Astrocyte (in vitro differentiated cells and primary cell): Measurements from ENCODE around the gene RTEL1. TPM values are rescaled to one million over a fixed set of nuclear protein-coding genes. Genes with fewer than 3 reads are reported as not detected.

Experiments used
- DNase-seq: peaks from one replicate; pipeline ENCODE4 v3.0.0-alpha.2; 2010; ENCODE audit warnings: low read depth
- FAIRE-seq: peaks from 2 replicates; lab custom pipeline; 2011; peaks lifted over from hg19 to GRCh38; lab: Jason Lieb, UNC
- H2AFZ ChIP-seq: 2 replicates; pipeline ENCODE4 v1.6.0; 2012; ENCODE audit warnings: low read depth, low read length, inconsistent platforms
- H3K27ac ChIP-seq: 2 replicates; pipeline ENCODE4 v1.5.1; 2011; ENCODE audit warnings: low read depth, low read length, inconsistent platforms
- H3K27me3 ChIP-seq: 2 replicates; pipeline ENCODE4 v1.6.0; 2011; ENCODE audit warnings: low read length, inconsistent platforms; ENCODE audit not compliant: insufficient read depth
- H3K36me3 ChIP-seq: 2 replicates; pipeline ENCODE4 v1.5.1; 2011; ENCODE audit warnings: low read length, inconsistent platforms; ENCODE audit not compliant: insufficient read depth
- H3K4me1 ChIP-seq: 2 replicates; pipeline ENCODE4 v1.5.1; 2011; ENCODE audit warnings: low read length, inconsistent platforms; ENCODE audit not compliant: insufficient read depth
- H3K4me2 ChIP-seq: 2 replicates; pipeline ENCODE4 v1.6.0; 2012; ENCODE audit warnings: low read length, inconsistent platforms
- H3K4me3 ChIP-seq: 2 replicates; pipeline ENCODE4 v1.5.1; 2011; ENCODE audit warnings: low read depth, mild to moderate bottlenecking, low read length, inconsistent platforms; ENCODE audit not compliant: insufficient read depth
- H3K79me2 ChIP-seq: 2 replicates; pipeline ENCODE4 v1.6.0; 2012; ENCODE audit warnings: mild to moderate bottlenecking, low read length, inconsistent platforms; ENCODE audit not compliant: insufficient read depth
- H3K9ac ChIP-seq: 2 replicates; pipeline ENCODE4 v1.6.0; 2012; ENCODE audit warnings: mild to moderate bottlenecking, low read length, inconsistent platforms
- H3K9me3 ChIP-seq: 2 replicates; pipeline ENCODE4 v1.5.1; 2012; ENCODE audit warnings: low read depth, mild to moderate bottlenecking, low read length, inconsistent platforms; ENCODE audit not compliant: insufficient read depth
- H4K20me1 ChIP-seq: 2 replicates; pipeline ENCODE4 v1.6.0; 2012; ENCODE audit warnings: low read length, inconsistent platforms; ENCODE audit not compliant: insufficient read depth
- H3K27ac Mint-ChIP-seq: one replicate; pipeline ENCODE4 v1.8.0; 2021; ENCODE audit warnings: mild to moderate bottlenecking, mixed read lengths; ENCODE audit not compliant: unreplicated experiment
- H3K27me3 Mint-ChIP-seq: one replicate; pipeline ENCODE4 v1.8.0; 2021; ENCODE audit warnings: low read depth, mixed read lengths; ENCODE audit not compliant: unreplicated experiment
- H3K36me3 Mint-ChIP-seq: one replicate; pipeline ENCODE4 v1.8.0; 2021; ENCODE audit warnings: low read depth, mixed read lengths; ENCODE audit not compliant: unreplicated experiment
- H3K4me1 Mint-ChIP-seq: one replicate; pipeline ENCODE4 v1.8.0; 2021; ENCODE audit warnings: low read depth, mixed read lengths; ENCODE audit not compliant: unreplicated experiment
- H3K4me3 Mint-ChIP-seq: one replicate; pipeline ENCODE4 v1.8.0; 2021; ENCODE audit warnings: mild to moderate bottlenecking, moderate library complexity, mixed read lengths; ENCODE audit not compliant: unreplicated experiment
- H3K9me3 Mint-ChIP-seq: one replicate; pipeline ENCODE4 v1.8.0; 2021; ENCODE audit warnings: mild to moderate bottlenecking, mixed read lengths; ENCODE audit not compliant: unreplicated experiment
- EZH2 ChIP-seq: IDR thresholded peaks from 2 replicates; pipeline ENCODE4 v1.6.1; 2012; ENCODE audit warnings: mild to moderate bottlenecking, low read length, inconsistent platforms; ENCODE audit not compliant: insufficient read depth
- total RNA-seq: library from RNA; stranded (reverse); gene quantifications from 2 replicates; pipeline ENCODE4 v1.2.1, GENCODE V29; 2021
- TF ChIP-seq, protein P1 (sequence below): IDR thresholded peaks from 2 replicates; pipeline ENCODE4 v1.5.1; 2011; ENCODE audit warnings: low read depth, mild to moderate bottlenecking, inconsistent platforms, low read length, moderate library complexity; ENCODE audit not compliant: insufficient read depth

RTEL1 gene
- total RNA-seq, 1 donor from 2014 or later = 15.5 TPM

GRCh38 chr20:63711085-63711645 lies 53.1 kb downstream of the RTEL1 start:
- H3K4me1 Mint-ChIP-seq = peaks cover 10% of the 10 kb centered on the region
- no peak overlapping the region for H3K9ac ChIP-seq
- no peak overlapping the region for H2AFZ ChIP-seq
- H3K4me1 ChIP-seq = peaks cover 15% of the 10 kb centered on the region
- no peak overlapping the region for H3K4me3 ChIP-seq
- H3K36me3 Mint-ChIP-seq = peaks cover 21% of the 10 kb centered on the region
- peak overlapping the region; percentile 16 for H3K4me3 Mint-ChIP-seq
- H3K27me3 Mint-ChIP-seq = no peaks in the 10 kb centered on the region
- peaks cover 97% of the 10 kb centered on the region for H3K79me2 ChIP-seq
- H3K27ac ChIP-seq = no peak overlapping the region
- no peak for TF ChIP-seq EZH2
- TF ChIP-seq, protein P1, sequence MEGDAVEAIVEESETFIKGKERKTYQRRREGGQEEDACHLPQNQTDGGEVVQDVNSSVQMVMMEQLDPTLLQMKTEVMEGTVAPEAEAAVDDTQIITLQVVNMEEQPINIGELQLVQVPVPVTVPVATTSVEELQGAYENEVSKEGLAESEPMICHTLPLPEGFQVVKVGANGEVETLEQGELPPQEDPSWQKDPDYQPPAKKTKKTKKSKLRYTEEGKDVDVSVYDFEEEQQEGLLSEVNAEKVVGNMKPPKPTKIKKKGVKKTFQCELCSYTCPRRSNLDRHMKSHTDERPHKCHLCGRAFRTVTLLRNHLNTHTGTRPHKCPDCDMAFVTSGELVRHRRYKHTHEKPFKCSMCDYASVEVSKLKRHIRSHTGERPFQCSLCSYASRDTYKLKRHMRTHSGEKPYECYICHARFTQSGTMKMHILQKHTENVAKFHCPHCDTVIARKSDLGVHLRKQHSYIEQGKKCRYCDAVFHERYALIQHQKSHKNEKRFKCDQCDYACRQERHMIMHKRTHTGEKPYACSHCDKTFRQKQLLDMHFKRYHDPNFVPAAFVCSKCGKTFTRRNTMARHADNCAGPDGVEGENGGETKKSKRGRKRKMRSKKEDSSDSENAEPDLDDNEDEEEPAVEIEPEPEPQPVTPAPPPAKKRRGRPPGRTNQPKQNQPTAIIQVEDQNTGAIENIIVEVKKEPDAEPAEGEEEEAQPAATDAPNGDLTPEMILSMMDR = no peak
- FAIRE-seq = no peak
- H3K4me2 ChIP-seq = no peak overlapping the region
- H3K36me3 ChIP-seq = peaks cover 21% of the 10 kb centered on the region
- no peaks in the 10 kb centered on the region for H3K27me3 ChIP-seq
- no peak overlapping the region for H3K27ac Mint-ChIP-seq
- H3K9me3 Mint-ChIP-seq = peaks cover 13% of the 10 kb centered on the region
- DNase-seq = no peak
- H3K9me3 ChIP-seq = peaks cover 4% of the 10 kb centered on the region
- peaks cover 61% of the 10 kb centered on the region for H4K20me1 ChIP-seq

DNA sequence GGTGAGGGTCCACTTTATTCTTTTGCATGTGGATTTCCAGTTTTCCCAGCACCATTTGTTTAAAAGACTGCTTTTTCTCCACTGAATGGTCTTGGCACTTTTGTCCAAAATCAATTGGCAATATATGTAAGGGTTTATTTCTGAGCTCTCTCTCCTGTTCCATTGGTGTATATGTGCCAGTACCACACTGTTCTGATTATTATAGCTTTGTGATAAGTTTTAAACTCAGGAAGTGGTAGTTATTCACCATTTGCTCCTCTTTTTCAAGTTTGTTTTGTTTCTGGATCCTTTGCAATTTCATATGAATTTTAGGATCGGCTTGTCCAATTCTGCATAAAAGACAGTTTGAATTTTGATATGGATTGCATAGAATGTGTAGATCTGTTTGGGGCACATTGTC lies 54.1 kb downstream of the RTEL1 start:
- H3K9ac ChIP-seq = no peak overlapping the region
- TF ChIP-seq, protein P1 = no peak
- TF ChIP-seq EZH2 = no peak
- Mint-ChIP-seq H3K9me3 (peaks cover 13% of the 10 kb centered on the region), H3K4me1 (peaks cover 5% of the 10 kb centered on the region), H3K36me3 (peaks cover 25% of the 10 kb centered on the region), H3K27ac (no peak overlapping the region), H3K4me3 (no peak overlapping the region), H3K27me3 (no peaks in the 10 kb centered on the region)
- H3K4me1 ChIP-seq = peaks cover 7% of the 10 kb centered on the region
- H3K27me3 ChIP-seq = no peaks in the 10 kb centered on the region
- peaks cover 55% of the 10 kb centered on the region for H4K20me1 ChIP-seq
- no peak overlapping the region for H3K4me3 ChIP-seq
- H3K9me3 ChIP-seq = peaks cover 4% of the 10 kb centered on the region
- FAIRE-seq = no peak
- H2AFZ ChIP-seq = no peak overlapping the region
- H3K36me3 ChIP-seq = peaks cover 22% of the 10 kb centered on the region
- no peak overlapping the region for H3K27ac ChIP-seq
- H3K79me2 ChIP-seq = peaks cover 97% of the 10 kb centered on the region
- no peak for DNase-seq
- no peak overlapping the region for H3K4me2 ChIP-seq

GRCh38 chr20:63714858-63715257 lies 56.7 kb downstream of the RTEL1 start:
- H3K36me3 Mint-ChIP-seq = peaks cover 26% of the 10 kb centered on the region

More at GRCh38 chr20:63714858-63715257, 56.7 kb downstream of the RTEL1 start:
- peaks cover 13% of the 10 kb centered on the region for H3K9me3 Mint-ChIP-seq
- H3K4me3 Mint-ChIP-seq = no peak overlapping the region
- H3K79me2 ChIP-seq = peaks cover 94% of the 10 kb centered on the region
- no peaks in the 10 kb centered on the region for H3K27me3 Mint-ChIP-seq
- no peak overlapping the region for H3K27ac ChIP-seq
- peaks cover 3% of the 10 kb centered on the region for H3K4me1 Mint-ChIP-seq
- H2AFZ ChIP-seq = no peak overlapping the region
- peaks cover 4% of the 10 kb centered on the region for H3K9me3 ChIP-seq
- no peaks in the 10 kb centered on the region for H3K4me1 ChIP-seq
- FAIRE-seq = no peak
- no peaks in the 10 kb centered on the region for H3K27me3 ChIP-seq
- peaks cover 17% of the 10 kb centered on the region for H3K36me3 ChIP-seq
- no peak overlapping the region for H3K4me2 ChIP-seq
- H4K20me1 ChIP-seq = peaks cover 48% of the 10 kb centered on the region
- no peak for TF ChIP-seq EZH2
- TF ChIP-seq, protein P1 = no peak
- no peak for DNase-seq
- H3K4me3 ChIP-seq = no peak overlapping the region
- H3K9ac ChIP-seq = no peak overlapping the region
- H3K27ac Mint-ChIP-seq = no peak overlapping the region
